NOMO-1 treated with DMSO at 0.1 percent for 48 hours (cell line): ENCODE results near the gene FAT1.

Experiments used
- DNase-seq: peaks from one replicate; lab custom pipeline; 2025; ENCODE audit not compliant: unreplicated experiment; lab: John Stamatoyannopoulos, UW

Gene FAT1

GRCh38 chr4:186581421-186581820 lies 142.2 kb downstream of the FAT1 start:
- no peak for DNase-seq

- DNase-seq: no peak
These were observed 143.0 kb downstream of the FAT1 start for GRCh38 chr4:186580669-186581068.

- DNase-seq: no peak
These were observed 153.3 kb downstream of the FAT1 start for GRCh38 chr4:186570193-186570996.

- no peak for DNase-seq
These were observed 154.0 kb downstream of the FAT1 start for GRCh38 chr4:186569533-186570192.

- no peak for DNase-seq
These were observed 157.6 kb downstream of the FAT1 start for GRCh38 chr4:186566068-186566467.

- no peak for DNase-seq
These were observed 159.9 kb downstream of the FAT1 start for GRCh38 chr4:186563761-186564160.

- no peak for DNase-seq
These were observed 161.9 kb downstream of the FAT1 start for GRCh38 chr4:186561748-186562147.

GRCh38 chr4:186560647-186561046 lies 163.0 kb downstream of the FAT1 start:
- DNase-seq: no peak

GRCh38 chr4:186557486-186557885 lies 166.2 kb downstream of the FAT1 start:
- no peak for DNase-seq

- no peak for DNase-seq
These were observed 166.6 kb downstream of the FAT1 start for GRCh38 chr4:186557061-186557460.

GRCh38 chr4:186554914-186555827 lies 168.5 kb downstream of the FAT1 start, which contains the start of gene MTNR1A:
Gene MTNR1A (minus strand): TSS chr4:186555567. CDS start chr4:186555365, 202 bp downstream.
- DNase-seq: no peak

GRCh38 chr4:186554539-186554913 lies 169.1 kb downstream of the FAT1 start:
- DNase-seq: no peak

- no peak for DNase-seq
These were observed 169.9 kb downstream of the FAT1 start for GRCh38 chr4:186553717-186554116.

GRCh38 chr4:186551849-186552248 lies 171.8 kb downstream of the FAT1 start:
- DNase-seq: no peak

- DNase-seq: no peak
These were observed 178.2 kb downstream of the FAT1 start for GRCh38 chr4:186545436-186545835.

- DNase-seq: no peak
These were observed 180.4 kb downstream of the FAT1 start for GRCh38 chr4:186543206-186543605.

GRCh38 chr4:186541801-186542200 lies 181.9 kb downstream of the FAT1 start:
- DNase-seq: no peak

GRCh38 chr4:186537843-186538521 lies 185.7 kb downstream of the FAT1 start:
- DNase-seq: no peak
